ENCODE results near the gene MED27. TPM values are rescaled to one million over a fixed set of nuclear protein-coding genes. Genes with fewer than 3 reads are reported as not detected.

The MED27 gene
- total and polyA plus RNA-seq, 9 of the 15 experiments (the other 6 are each of a cell fraction or from before 2014, with no cell fraction given), result 24.4 to 91.0 (median 36.1) TPM

- Histone ChIP-seq H3K9me1 (ENCODE audit: control insufficient read depth, insufficient read depth, low read length) (no peaks in the 10 kb centered on the region), H3K27ac (ENCODE audit: extremely low read depth, low read depth, low read length) (no peak overlapping the region), H3K9ac (ENCODE audit: insufficient read depth in 1 of 2, low read depth in 2 of 2, low read length in 2 of 2) (no peak overlapping the region), H3K4me2 (ENCODE audit: insufficient read depth, low read length) (no peak overlapping the region), H3K79me2 (ENCODE audit: control insufficient read depth, insufficient read depth, low read length) (no peaks in the 10 kb centered on the region), H3K9me3 (replicated peaks; ENCODE audit: control insufficient read depth, insufficient read depth, low read depth, low read length) (no peaks in the 10 kb centered on the region), H4K20me1 (replicated peaks; ENCODE audit: control insufficient read depth, insufficient read depth, low read length) (peaks cover 15% of the 10 kb centered on the region), H3K36me3 (ENCODE audit: control insufficient read depth, insufficient read depth, low read length) (no peaks in the 10 kb centered on the region), H3K27me3 (ENCODE audit: control insufficient read depth in 2 of 2, insufficient read depth in 2 of 2, low read length in 2 of 2) (peaks cover 41 to 95% of the 10 kb centered on the region in 2 experiments), H2AFZ (ENCODE audit: low read depth, low read length) (no peak overlapping the region), H3K4me1 (replicated peaks in 1 of 2; ENCODE audit: control insufficient read depth in 2 of 2, insufficient read depth in 2 of 2, low read length in 2 of 2) (no peaks in the 10 kb centered on the region; a peak in 1 of 5 replicates), H3K4me3 (no peak overlapping the region)
- intact Hi-C loops (cut with micrococcal nuclease) (no loop called here), in situ Hi-C loops (cut with MboI) (no loop called here)
- whole genome bisulfite sequencing (ENCODE audit: insufficient coverage, low coverage, missing lambda C conversion rate), result 3% methylated on average over 23 of the region's 23 CpGs
- no peak for FAIRE-seq
- DNase-seq (ENCODE audit: extremely low read depth in 1 of 4, low spot score in 3 of 4), result no peak
- ATAC-seq, result no peak
- BruUV-seq (replicated peaks), result no TSS peak
- CTCF ChIA-PET (ENCODE audit: low intra/inter-chr PET ratio), result no interaction called here
- POLR2A ChIA-PET, result interaction anchor here (0.7 kb wide), 1 partner anchor 172 kb away, joined by 3 read pairs; no protein-coding TSS in a partner anchor
- no peak for TF ChIP-seq BRD4 (IDR thresholded peaks at IDR 0.05)
- TF ChIP-seq XRCC3 (IDR thresholded peaks at IDR 0.05), result no peak
- TF ChIP-seq ZNF347 (CRISPR knock-in tag; IDR thresholded peaks at IDR 0.05; ENCODE audit: low read depth), result no peak
- no peak for TF ChIP-seq ZNF639 (CRISPR knock-in tag; conservative IDR thresholded peaks at IDR 0.05 in 1 of 2, IDR thresholded peaks at IDR 0.05 in 1 of 2)
- TF ChIP-seq PHB2 (IDR thresholded peaks at IDR 0.05; ENCODE audit: low read depth), result no peak
- no peak for TF ChIP-seq ZBTB40 (IDR thresholded peaks at IDR 0.05)
- no peak for TF ChIP-seq ZBTB40 (CRISPR knock-in tag; IDR thresholded peaks at IDR 0.05)
- TF ChIP-seq CREBBP (IDR thresholded peaks at IDR 0.05; ENCODE audit: low read depth, low read length), result no peak
- no peak for TF ChIP-seq HOMEZ (CRISPR knock-in tag; IDR thresholded peaks at IDR 0.05)
- TF ChIP-seq NR3C1 (CRISPR knock-in tag; IDR thresholded peaks at IDR 0.05), result no peak
Observed at GRCh38 chr9:131812116-131812790, 267.4 kb downstream of the MED27 start.

Data from K562 (cell line).